Fibroblast of peridontal ligament (primary cell): ENCODE measurements around the gene CD274.
"Not testable (repeated sequence)": the region's sequence is repeated elsewhere in the genome, so short reads cannot be mapped to it uniquely, and the experiment has no call there.

Experiments used
- DNase-seq: peaks from one replicate; pipeline ENCODE4 v3.0.0-alpha.2; 2010; ENCODE audit errors: extremely low read depth

Gene CD274

DNA sequence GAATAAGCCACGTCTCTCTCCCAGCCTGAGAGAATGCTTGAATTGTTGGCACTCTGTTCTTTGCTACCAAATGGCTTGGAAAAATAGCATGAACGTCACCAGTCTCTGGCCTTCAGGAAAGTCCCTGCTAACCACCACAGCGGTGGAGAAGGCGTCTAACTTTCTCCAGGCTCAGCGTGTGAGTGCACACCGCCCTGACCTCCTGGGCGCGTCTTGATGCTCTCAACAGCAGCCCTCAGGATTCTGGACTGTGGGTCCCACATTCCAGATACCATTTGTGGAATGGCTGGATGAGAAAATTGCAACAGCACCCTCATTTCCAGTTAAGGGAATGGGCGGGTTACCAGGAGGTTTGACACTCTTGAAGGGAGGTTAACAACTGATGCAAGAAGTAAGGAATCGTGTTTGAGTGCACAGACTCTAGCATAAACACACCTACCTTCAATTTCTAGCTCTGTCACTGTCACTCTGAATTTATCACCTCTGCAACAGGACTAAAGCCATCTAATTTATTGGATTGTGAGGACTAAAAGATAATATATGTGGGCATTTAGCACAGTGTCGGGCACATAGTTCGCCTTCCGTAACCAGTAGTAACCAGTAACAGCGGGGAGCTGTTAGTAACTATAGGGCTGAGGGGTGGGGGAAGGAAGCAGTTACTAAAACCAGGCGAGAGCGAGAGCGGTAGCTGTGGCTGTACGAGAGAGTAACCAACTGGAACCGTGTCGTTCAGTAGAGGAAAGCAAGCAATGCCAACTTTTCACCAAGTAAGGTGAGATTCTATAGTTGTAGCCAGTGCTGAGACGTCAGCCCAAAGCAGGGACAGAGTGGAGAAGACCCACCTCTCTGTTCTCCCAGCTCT is 11.8 kb upstream of the CD274 start:
- peak; percentile 51 for DNase-seq

GRCh38 chr9:5440426-5440825 is 9.9 kb upstream of the CD274 start:
- DNase-seq: no peak

- peak; percentile 44 for DNase-seq
Measured at GRCh38 chr9:5441043-5441442, 9.3 kb upstream of the CD274 start.

DNA sequence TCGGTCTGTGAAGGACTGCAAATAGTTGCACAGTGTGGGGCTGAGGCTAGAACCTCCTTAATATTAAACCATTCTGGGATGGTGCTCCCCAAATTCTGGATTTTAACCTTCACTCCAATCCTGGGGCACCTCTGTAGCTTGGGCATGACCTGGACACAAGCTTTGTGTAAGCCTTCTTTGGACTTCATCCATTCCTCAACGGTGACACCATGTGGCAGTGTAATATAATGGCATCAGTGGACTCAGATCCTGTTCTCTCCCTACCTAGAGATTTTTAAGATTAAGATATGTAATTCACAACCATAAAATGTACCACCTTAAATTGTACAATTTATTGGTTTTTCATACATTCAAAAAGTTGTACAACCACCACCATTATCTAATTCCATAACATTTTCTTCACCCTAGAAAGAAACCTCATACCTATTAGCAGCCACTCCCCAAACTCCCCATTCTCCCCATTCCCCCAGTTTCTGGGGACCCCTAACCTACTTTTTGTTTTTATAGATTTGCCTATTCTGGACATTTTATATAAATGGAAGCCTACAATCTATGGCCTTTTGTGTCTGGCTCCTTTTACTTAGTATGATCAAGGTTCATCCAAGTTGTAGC is 7.8 kb upstream of the CD274 start:
- DNase-seq: peak; percentile 75

- DNase-seq: no peak
Measured at GRCh38 chr9:5443850-5444249, 6.5 kb upstream of the CD274 start.

DNA sequence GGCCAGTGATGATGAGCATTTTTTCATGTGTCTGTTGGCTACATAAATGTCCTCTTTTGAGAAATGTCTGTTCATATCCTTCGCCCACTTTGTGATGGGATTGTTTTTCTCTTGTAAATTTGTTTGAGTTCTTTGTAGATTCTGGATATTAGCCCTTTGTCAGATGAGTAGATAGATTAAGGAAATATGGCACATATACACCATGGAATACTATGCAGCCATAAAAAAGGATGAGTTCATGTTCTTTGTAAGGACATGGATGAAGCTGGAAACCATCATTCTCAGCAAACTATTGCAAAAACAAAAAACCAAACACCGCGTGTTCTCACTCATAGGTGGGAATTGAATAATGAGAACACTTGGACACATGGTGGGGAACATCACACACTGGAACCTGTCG is 5.2 kb upstream of the CD274 start:
- DNase-seq: not testable (repeated sequence)

GRCh38 chr9:5445886-5446285 is 4.5 kb upstream of the CD274 start:
- DNase-seq: no peak

- DNase-seq: no peak
Measured at GRCh38 chr9:5446451-5447236, 3.7 kb upstream of the CD274 start.

GRCh38 chr9:5447337-5447736 is 3.0 kb upstream of the CD274 start:
- DNase-seq: no peak

GRCh38 chr9:5448016-5448415 is 2.3 kb upstream of the CD274 start:
- no peak for DNase-seq

GRCh38 chr9:5448461-5449435 is 1.6 kb upstream of the CD274 start:
- no peak for DNase-seq

GRCh38 chr9:5449521-5450358 is 602 bp upstream of the CD274 start:
- peak; percentile 28 for DNase-seq

GRCh38 chr9:5452286-5452609 is 1.9 kb downstream of the CD274 start:
- no peak for DNase-seq

DNA sequence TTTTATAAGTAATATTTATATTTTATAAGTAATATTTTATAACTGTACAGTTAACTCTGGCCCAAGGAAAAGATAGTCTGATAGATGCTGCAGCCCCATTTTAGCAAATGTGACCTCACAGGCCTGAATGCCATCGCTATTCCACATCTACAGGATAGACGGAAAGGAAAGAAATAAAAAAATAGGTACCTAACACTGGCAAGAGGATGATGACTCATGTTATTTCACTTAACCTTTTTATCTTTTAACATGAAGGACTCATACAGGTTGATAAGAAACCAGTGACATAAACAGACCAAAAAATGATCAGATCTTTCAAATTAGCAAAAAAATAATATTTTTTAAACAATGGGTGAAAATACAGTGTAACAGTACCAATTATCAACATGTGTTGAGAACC is 2.7 kb downstream of the CD274 start:
- no peak for DNase-seq

DNA sequence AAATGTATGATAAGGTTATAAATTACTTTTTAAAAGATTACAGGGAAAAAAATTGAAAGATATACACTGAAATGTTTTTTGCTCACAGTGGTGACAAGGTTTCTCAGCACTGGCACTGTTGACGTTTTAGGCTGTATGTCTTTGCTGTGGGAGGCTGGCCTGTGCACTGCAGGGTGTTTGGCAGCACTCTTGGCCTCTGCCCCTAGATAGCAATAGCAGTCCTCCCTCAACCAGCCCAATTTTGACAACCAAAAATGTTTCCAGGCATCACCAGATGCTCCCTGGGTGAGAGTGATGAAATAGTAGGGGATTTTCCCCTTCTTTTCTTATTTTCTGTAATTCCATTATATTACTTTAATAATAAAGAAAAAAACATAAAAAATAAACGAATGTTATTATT is 3.3 kb downstream of the CD274 start:
- DNase-seq: no peak

DNA sequence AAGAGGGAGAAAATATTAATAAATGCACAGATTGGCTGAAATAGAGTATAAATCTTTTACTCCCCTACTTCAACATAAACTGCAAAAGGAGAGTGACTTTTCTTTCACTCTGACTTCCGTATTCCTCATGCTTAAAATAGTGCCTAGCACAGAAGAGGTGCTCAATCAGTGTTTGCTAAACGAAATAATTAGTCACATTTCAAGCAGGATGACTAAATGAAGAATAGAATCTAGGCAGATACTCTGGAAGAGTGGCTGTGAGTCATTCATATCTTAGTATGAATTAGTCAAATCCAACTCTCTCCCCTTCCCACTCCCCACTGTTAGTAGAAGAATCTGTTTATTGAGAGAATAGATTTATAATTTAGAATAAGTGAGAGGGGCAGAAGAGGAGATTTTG is 4.8 kb downstream of the CD274 start:
- peak; percentile 48 for DNase-seq

DNA sequence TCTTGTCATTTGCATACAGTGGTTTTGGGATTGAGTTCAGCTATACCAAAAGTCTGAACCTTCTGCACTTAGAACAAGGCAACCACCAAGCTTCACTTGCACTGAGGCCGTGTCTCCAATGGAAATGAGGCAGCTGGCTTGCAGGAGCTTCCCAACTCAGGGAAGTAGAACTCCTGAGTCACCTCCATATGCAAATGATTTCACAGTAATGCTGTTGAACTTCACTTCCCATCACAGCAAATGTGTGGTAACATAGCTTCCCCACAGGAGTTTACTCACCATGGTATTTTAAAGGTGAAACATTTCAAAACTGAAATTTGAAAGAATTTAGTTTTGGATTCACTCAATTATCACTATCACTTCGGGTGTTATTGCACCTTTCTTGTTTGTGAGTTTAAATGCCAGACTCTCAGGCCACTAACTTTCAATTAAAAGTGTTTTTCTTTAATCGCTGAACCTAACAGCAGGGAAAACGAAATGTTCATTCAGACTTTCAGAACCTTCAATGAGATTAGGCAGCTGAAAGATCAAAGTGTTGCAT is 9.0 kb downstream of the CD274 start:
- DNase-seq: no peak

DNA sequence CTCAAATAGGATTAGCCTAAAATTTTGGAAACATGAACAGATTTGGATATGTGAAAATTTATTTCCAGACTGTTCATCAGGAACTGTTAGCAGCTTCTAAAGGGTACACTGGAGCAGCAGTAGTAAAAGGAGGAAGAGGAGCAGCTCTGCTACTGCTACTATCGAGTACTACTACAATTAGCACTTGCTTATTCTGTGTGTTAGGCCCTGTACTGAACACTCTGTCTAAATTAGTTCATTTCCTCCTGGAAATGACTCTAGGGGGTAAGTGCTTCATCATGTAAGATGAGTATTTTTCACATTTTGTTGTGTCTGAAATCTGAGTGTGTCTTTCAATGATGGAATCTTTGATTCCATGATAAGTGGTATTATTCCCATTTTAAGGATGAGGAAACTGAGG is 9.8 kb downstream of the CD274 start:
- no peak for DNase-seq

DNA sequence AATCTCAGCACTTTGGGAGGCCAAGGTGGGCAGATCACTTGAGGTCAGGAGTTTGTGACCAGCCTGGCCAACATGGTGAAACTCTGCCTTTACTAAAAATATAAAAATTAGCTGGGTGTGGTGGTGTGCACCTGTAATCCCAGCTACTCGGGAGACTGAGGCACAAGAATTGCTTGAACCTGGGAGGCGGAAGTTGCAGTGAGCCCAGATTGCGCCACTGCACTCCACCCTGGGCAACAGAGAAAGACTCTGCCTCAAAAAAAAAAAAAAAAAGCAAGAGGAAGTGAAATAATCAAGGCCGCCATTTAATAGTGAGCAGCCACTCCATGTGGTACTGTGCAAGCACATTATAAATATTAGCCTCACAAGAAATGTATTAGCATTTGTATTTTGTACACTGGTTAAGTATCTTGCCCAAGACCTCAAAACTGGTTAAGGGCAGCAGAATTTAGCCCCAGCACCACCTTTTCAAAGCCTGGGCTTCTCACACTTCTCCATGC is 14.5 kb downstream of the CD274 start:
- not testable (repeated sequence) for DNase-seq

DNA sequence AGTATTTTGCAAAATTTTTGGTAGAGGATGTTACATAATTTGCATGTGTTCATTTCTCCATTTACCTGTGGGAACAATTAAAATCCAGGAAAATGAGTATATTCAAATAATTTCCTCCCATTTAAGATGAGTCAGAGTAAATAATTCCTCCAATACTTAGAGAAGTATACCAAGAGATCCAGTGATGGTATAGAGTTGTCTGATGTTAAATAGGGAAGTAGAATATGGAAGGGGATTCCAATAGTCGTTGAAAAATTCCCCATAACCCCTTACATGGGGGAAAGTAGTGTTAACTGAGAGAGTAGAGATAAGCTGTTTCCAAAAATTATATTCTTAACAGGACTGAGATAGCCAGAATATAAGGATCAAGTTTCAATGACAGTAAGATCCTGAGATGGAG is 15.7 kb downstream of the CD274 start:
- no peak for DNase-seq
